Ammon's horn (tissue), 1 donor: ENCODE results near the gene SELENOS.

Source experiments
- DNase-seq: peaks from one replicate; pipeline ENCODE4 v3.0.0-alpha.2; 2016; ENCODE audit warnings: low spot score

The SELENOS gene

GRCh38 chr15:101276501-101277037 is 716 bp downstream of the SELENOS start:
- DNase-seq: no peak

DNA sequence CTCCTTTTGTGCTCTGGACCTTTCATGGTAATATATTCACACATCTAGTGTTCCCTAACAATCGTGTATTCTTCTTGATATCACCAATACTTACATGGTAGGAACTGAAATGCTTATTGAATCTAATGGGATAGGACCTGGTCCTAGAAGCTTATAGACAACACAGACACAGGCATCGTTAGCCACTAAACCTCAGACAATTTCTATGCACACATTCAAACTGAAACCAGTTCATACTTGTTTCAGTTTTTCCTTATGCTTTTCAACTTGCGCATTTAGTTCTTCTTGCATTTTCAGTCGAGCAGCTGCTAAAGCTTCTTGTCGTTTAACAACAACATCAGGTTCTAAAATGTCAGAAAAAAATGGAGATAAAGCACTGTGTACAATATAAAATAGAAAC is 2.3 kb downstream of the SELENOS start:
- DNase-seq: no peak

DNA sequence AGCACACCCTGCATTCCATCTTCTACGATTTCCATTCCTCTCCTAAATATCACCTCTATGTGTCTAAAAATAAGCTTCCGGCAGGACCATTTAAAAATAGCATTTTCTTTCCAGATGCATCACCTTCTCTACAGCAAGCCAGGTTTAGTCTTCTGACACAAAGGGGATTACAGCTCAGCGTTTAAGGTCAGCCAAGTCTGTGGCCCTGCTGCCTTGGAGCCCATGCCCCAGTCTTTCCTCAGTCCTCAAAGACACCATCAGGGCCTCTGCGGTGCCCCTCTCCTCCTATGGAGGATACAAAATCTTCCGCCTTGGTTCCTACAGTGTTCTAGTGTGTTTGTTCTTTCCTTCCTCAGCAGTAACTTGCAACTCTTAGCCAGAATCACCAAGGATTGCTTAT is 3.8 kb downstream of the SELENOS start:
- DNase-seq: no peak

- DNase-seq: no peak
These were observed 4.7 kb downstream of the SELENOS start for GRCh38 chr15:101272584-101272983.

DNA sequence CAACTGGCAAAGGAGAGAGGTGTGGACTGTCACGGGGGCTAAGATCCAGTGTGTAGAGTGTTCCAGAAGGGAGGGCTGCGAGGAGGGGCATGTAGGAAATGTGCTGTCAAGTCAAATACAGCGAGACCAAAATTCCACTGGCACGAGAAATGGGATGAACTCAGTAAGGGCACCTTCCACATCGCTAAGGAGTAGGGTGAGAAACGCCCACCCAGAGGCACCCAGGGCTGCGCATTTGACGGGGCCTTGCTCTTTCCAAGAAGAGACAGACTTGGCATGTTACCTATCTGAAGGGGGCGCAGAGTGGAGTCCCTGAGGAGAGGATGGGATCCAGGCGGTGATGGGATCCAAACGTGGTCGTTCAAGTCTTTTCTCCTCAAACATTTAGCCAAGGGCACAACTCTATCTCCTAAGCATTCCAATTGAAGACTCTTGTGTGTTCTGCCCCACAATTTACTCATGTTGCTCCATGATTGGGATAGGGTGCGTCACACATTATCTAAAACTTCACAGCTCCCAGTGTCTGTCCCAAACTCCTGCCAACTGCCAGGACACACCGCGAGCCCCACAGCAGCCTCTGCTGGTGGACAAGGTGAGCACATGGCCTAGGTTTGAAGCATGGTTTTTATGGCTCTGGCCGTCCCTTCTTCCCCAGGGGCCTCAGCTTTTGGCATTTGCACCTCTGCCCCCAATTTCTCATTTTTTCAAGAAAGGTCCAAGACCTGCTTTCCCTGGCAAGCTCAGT is 7.6 kb downstream of the SELENOS start:
- DNase-seq: no peak

DNA sequence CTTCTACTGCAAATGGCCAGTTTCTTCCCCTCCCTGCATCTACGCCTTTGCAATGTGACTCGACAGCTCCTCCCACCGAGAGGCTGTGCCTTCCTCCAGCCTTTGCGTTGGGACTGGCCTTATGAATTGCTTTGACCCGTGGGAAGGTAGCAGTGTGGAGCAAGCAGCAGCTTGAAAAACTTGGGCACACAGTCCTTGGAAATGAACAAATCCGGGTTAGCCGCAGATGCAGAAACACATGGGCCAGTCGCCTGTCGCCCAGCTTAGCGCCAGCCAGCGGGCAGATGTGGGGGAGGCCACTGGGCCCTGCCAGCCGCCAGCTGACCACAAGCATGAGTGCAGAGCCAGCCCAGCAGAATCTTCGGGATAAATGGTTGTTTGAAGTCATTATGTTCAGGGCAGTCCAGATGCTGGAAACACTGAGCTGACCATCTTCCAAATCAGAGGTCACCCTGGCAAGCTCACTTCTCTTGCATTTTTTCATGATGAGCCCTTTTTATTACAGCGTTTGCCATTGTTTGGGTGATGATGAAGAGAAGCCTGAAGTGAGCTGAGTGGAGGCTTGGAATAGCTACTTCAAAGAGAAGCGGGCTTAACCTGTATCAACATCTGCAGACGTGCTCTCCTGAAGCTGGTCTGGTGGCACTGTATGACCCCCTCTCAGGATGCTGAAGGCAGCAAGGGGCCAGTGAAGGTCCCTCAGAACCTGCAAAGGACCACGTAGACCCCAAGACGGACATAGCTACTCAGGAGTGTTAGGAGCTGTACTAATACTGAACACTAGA is 9.8 kb downstream of the SELENOS start:
- peak; percentile 62 for DNase-seq

DNA sequence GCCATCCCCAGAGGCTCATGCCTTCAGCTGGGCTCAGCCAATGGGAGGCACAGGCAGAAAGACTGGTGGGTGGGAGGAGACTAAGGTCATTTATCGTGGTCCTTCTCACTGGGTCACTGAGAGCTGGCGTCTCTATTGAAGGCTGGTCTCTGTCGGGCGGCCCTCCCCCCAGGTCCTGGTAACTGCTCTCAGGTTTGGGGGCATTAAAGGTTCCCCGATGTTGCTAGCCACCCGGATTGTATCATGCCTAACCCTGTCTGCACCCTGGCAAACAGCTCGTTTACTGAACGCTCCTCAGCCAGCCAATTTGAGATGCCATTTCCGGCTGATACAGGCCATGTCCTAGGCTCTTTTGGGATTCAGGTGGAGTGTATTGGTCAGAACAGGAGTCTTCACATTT is 10.5 kb downstream of the SELENOS start:
- DNase-seq: no peak

DNA sequence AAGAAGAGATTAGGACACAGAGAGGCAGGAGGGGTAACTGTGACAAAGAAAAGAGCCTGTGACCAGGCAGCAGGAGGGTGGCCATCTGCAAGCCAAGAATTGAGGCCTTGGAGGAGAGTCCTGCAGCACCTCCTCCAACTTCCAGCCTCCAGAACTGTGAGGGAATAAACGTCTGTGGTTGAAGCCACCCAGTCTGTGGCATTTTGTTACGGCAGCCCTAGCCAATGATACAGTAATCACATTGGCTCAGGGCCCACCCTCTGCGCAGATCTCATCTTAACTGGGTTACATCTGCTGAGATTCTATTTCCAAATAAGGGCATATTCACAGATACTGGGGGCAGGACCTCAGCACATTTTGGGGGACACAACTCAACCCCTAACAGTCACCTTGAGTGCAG is 11.3 kb downstream of the SELENOS start:
- DNase-seq: no peak

DNA sequence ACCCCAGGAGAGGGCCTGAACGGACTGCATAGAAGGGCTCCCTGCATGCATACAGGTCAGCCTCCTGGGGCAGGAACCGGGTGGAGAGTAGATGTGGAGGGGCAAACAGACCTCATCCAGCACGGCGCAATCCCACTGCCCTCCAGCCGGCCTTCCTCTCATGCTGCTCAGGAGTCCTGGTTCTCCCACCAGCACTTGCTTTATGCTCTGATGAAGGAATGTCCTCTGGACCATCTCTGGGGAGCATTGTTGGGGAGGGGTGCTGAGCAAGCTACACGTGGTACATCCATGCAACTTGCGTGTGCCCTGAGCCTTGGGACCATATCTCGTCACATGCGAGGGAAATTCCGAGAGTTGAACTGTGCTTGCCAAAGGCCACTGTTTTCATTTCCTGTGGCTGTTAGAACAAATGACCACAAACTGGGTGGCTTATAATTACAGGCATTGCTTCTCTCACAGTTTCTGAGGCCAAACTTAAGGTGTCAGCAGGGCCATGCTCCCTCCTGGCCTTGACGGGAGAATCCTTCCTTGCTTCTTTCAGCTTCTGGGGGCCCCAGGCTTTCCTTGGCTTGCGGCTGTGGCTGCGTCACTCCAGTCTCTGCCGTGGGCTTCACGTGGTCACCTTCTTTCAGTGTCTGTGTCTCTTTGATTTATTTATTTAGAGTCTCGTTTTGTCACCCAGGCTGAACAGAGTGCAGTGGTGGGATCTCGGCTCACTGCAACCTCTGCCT is 12.2 kb downstream of the SELENOS start:
- DNase-seq: no peak

DNA sequence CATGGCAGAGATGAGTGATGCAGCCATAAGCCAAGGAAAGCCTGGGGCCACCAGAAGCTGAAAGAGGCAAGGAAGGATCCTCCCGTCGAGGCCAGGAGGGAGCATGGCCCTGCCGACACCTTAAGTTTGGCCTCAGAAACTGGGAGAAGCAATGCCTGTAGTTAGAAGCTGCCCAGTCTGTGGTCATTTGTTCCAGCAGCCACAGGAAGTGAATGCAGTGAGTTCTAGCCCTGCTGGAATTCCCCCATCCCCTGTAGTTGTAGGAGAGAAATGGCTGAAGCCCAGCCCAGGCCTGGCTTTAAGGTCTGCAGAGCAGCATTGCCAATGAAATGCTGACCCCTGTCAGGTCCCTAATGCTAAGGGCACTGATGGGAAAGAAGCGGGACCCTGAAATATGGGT is 13.3 kb downstream of the SELENOS start:
- no peak for DNase-seq

DNA sequence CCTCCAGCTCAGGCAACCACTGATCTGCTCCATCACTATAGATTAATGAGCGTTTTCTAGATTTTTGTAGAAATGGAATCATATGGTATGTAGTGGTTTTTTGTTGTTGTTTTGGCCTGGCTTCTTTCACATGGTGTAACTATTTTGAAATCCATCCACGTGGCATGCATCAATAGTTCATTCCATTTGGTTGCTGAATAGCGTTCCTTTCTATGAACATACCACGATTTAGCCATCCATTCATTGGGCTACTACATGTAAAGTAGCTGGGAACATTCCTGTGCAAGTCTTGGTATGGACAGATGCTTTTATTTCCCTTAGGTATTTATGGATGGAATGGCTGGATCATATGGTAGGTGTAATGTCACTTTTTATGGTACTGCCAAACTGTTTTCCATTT is 14.7 kb downstream of the SELENOS start:
- no peak for DNase-seq

DNA sequence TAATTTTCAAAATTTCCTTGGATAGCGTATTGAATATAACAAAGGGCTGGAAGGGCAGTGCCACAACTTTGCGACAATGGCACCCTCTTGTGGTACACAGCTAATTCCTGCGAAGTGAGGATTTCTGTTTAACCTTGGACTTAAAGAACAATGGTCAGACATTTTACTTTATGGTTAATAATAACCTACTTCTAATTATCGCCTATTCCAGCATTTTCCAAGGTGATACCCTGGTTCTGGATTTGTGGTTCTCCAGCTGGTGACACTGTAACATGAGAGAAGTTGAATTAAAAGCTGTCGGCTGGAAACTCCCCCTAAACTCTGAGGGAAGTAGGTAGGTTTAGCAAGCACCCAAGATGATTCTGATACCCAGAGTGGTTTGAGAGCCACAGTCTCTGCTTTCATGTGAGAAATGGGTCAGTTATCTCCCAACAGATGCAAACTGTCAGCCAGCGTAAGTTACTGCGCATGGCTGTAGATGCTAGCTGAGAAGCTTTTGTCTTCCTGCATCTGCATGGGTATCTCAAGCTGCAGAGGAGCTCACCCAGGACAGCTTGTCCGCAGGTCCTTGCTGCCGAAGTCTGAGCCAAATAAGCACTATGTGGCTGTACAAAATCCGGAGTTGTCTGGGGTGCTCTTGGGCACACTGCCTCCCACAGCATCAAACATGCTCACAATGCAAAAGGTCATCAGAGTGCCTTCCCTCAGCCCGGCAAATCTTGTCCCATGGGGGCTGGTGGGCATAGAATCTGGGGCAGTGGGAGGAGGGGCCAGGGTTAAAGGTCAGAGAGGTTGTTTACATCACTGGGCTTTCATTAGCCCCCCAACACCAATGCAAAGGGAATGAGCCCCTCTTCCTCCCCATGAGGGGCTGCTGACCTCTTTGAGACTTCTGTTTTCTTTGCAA is 18.8 kb downstream of the SELENOS start:
- DNase-seq: peak; percentile 89

DNA sequence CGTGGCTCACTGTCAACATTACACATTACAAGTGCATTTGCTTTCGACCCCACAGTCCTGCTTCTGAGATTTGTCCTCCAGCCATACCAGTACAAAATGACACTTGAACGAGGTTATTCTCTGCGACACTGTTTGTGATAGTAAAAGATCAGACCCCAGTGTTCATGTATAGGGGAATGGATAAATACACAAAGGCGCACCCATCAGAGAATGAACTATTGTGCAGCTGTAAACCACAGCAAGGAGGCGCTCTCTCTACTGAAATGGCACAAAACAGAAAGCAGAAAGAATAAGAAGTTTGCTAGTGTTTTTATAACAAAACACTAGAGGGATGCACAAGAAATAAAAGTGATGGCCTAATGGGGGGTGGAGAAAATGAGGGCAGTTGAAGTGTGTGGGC is 20.5 kb downstream of the SELENOS start:
- no peak for DNase-seq

- no peak for DNase-seq
These were observed 21.6 kb downstream of the SELENOS start for GRCh38 chr15:101255615-101256241.

GRCh38 chr15:101255051-101255395 is 22.3 kb downstream of the SELENOS start:
- no peak for DNase-seq

DNA sequence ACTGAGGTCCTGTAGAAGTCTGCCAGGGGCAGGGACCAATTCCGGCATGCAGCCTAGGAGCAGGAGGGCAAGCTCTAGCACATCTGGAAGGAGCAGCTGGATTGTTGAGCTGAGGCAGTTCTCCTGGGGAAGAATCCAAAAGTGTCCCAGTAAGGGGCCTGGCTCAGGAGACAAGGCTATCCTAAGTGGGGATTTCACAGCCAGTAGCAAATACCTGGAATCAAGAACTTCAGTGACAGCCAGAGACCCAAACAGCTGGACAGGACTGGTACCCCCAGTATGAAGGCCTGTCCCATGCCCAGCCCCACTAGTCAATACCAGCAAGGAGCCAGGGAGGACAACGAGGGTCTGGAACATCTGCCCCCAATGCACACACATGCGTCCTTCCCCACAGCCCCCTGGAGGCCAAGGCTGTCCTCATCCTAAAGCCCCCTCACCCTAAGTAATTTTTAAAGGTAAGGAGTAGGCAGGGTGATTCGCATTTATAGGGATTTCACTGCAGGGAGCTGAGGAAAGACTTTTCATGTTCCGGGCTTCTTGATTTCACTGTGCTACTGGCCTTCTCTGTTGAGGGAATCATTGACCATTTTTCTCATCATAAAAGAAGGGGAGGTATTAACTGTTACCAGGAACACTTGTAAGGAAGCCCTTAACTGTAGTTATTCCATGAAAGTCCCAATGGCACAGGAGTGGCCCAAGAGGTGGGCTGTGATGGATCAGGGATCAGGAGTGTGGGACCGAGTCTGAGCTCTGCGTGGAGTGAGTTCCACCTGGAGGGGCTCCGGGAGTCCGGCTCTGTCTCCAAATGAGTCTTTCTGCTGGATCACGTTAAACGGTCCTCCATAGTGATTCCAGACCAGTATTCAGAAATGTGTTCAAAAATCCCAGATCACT is 22.9 kb downstream of the SELENOS start:
- DNase-seq: no peak

DNA sequence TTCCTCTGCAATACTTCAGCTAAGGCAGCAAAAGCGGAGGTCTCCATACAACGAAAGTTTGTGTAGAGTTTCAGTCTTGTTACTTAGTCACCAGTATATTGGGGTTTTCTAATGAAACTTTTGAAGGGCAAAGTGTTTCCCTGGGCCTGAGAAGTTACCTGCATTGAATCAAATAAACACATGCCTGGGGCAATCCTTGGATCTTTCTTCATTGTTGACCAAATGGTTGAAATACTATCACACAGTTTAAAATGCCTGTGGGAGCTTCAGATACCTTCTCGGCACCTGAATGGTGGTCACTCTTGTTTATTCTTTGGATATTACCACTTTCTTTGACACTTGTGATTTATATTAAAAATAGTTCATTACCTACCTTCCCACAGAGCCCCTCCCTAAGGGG is 24.4 kb downstream of the SELENOS start:
- DNase-seq: no peak

DNA sequence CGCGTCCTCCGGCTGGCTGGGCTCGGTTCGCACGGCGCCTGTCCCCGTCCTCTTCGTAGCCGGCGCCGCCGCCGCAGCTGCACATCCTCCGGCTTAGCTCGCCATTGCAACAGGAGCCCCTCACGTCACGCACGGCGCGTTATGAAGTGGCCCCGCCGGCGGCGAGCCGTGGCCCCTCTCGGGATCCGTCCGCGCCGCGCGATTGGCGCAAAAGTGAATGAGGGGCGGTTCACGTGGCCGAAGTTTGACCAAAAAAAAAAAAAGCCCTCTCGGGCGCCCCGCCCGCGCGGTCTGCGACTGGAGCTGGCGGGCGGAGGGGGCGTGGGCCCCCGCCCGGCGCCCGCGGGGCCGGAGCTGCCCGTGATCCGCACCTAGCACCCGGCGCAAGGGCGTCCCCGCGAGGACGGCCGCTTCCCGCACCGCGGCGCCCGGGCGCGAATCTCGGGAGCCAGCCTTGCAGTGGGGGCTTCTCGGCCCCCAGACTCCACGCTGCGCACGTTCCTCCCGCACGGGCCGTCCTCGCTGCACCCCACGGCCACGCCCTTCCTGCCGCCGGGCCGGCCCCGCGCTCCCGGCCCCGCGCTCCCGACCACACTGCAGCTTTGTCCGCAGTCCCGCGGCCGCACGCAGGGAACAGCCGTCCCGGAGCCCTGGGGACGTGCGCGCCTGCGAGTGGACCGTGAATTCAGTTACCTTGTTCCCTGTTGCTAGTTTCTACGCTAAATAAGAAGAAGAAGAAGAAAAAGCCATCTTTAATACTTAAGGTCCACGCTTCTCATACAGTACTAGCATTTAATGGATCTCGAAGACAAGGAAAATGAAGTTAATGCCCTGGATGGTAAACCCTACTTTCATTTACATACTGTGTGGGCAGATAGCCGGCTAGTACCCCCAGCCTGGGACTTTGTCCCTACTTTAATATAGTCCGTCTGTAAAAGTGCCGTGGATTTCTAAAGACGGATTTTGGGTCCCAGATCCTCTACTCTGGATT is 25.2 kb downstream of the SELENOS start, which contains the start of gene CHSY1:
Gene CHSY1, minus strand, starts transcription at position 219 of the 991 bp plus-strand sequence. CDS start 592 bp downstream, outside the sequence.
- DNase-seq: peak; percentile 91
